PC-9 (cell line): ENCODE results near the gene ABL1.

Source experiments
- EZH2 ChIP-seq: fragments of 200-600 bp; sonication (generic); IDR thresholded peaks from 2 replicates; pipeline ENCODE4 v1.8.0; 2017; ENCODE audit warnings: antibody characterized with exemption, low read depth
- TF ChIP-seq, protein P1 (sequence below): fragments of 200-600 bp; sonication (generic); conservative IDR thresholded peaks from 2 replicates; pipeline ENCODE4 v1.6.1; 2017; ENCODE audit warnings: mixed run types, antibody characterized with exemption, mild to moderate bottlenecking, moderate library complexity

DNA sequence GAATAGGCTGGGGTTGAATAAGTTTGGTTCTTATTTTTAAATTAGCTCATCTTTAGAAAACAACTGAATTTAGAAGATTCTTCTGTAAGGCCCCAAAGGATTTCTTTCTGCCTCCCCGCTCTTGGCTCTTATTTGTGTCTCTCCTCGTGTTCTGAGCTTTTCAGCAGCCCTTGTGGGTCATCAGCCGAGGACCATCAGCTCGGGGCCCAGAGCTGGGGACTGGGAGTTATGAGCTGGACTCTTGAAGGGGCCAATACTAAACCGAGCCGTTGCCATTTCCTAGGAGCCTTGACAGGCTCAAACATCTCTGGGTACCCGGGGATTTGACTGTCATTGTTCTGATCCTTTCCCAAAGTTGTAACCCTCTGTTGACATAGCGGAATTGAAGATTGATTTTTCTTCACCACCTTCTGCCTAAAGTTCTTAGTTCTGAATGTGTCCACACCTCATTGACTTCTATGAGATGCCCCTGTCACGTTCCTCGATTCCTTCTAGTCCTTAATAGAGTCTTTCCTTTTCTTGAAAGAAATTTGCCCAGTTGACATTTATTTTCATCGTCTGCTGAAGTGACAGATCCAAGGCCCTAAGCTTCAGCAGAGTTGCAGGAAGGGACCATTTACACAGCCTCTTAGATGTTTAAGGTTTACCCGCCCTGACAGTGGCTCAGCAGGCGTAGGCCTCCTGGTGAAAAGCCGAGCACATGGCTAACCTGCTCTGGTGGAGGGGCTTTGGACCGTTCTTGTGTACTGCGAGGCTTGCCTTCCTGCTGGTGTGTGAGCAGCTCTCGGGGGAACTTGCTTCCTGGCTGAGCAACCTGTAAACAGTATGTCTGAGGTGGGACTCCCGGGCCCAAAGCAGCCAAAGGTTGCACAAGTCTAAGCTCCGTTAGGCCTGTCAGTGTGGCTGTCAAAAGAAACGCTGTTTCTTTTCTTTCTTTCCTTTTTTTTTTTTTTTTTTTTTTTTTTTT lies 24.0 kb downstream of the ABL1 start:
- TF ChIP-seq, protein P1, sequence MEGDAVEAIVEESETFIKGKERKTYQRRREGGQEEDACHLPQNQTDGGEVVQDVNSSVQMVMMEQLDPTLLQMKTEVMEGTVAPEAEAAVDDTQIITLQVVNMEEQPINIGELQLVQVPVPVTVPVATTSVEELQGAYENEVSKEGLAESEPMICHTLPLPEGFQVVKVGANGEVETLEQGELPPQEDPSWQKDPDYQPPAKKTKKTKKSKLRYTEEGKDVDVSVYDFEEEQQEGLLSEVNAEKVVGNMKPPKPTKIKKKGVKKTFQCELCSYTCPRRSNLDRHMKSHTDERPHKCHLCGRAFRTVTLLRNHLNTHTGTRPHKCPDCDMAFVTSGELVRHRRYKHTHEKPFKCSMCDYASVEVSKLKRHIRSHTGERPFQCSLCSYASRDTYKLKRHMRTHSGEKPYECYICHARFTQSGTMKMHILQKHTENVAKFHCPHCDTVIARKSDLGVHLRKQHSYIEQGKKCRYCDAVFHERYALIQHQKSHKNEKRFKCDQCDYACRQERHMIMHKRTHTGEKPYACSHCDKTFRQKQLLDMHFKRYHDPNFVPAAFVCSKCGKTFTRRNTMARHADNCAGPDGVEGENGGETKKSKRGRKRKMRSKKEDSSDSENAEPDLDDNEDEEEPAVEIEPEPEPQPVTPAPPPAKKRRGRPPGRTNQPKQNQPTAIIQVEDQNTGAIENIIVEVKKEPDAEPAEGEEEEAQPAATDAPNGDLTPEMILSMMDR, result no peak
- TF ChIP-seq EZH2, result no peak
